Bronchial epithelial cell (primary cell): Measurements from ENCODE around the gene GPR152. TPM values are rescaled to one million over a fixed set of nuclear protein-coding genes. Genes with fewer than 3 reads are reported as not detected.

Experiments used
- DNase-seq: peaks from one replicate; pipeline ENCODE4 v3.0.0-alpha.2; 2010; ENCODE audit warnings: low read depth
- FAIRE-seq: peaks from 2 replicates; lab custom pipeline; 2011; peaks lifted over from hg19 to GRCh38; lab: Jason Lieb, UNC
- H3K27me3 ChIP-seq: 2 replicates; pipeline ENCODE4 v1.5.1; 2011; ENCODE audit warnings: low read length; ENCODE audit not compliant: control insufficient read depth, insufficient read depth
- H3K36me3 ChIP-seq: 2 replicates; pipeline ENCODE4 v1.5.1; 2011; ENCODE audit warnings: low read length; ENCODE audit not compliant: control insufficient read depth, insufficient read depth
- H3K4me3 ChIP-seq: 2 replicates; pipeline ENCODE4 v1.5.1; 2011; ENCODE audit warnings: mild to moderate bottlenecking, low read depth, low read length, control low read depth
- CTCF ChIP-seq: IDR thresholded peaks from 2 replicates; pipeline ENCODE4 v1.5.1; 2011; ENCODE audit warnings: mild to moderate bottlenecking, moderate library complexity, low read length, control low read depth, inconsistent platforms; ENCODE audit not compliant: insufficient read depth, severe bottlenecking
- total RNA-seq: library from RNA; depleted of rRNA; stranded (reverse); fragments of >200 nt; gene quantifications from 2 replicates; pipeline ENCODE4 v1.2.1, GENCODE V29; 2014

Gene GPR152
- total RNA-seq, 1 donor from 2014 or later, result not detected

GRCh38 chr11:67463186-67463585, 10.7 kb upstream of the GPR152 start:
- no peak overlapping the region for H3K4me3 ChIP-seq
- H3K27me3 ChIP-seq, result no peaks in the 10 kb centered on the region
- peaks cover 7% of the 10 kb centered on the region for H3K36me3 ChIP-seq
- FAIRE-seq (no peak), DNase-seq (no peak)
- TF ChIP-seq CTCF, result no peak

GRCh38 chr11:67458266-67458665, 5.7 kb upstream of the GPR152 start:
- no peak for FAIRE-seq
- no peak for DNase-seq
- TF ChIP-seq CTCF, result no peak
- Histone ChIP-seq H3K27me3 (no peaks in the 10 kb centered on the region), H3K36me3 (no peaks in the 10 kb centered on the region), H3K4me3 (no peak overlapping the region)

- TF ChIP-seq CTCF, result no peak
- Histone ChIP-seq H3K36me3 (no peaks in the 10 kb centered on the region), H3K4me3 (no peak overlapping the region), H3K27me3 (no peaks in the 10 kb centered on the region)
- no peak for DNase-seq
- no peak for FAIRE-seq
Measured at GRCh38 chr11:67457453-67457852, 4.9 kb upstream of the GPR152 start.

- Histone ChIP-seq H3K36me3 (no peaks in the 10 kb centered on the region), H3K4me3 (no peak overlapping the region), H3K27me3 (no peaks in the 10 kb centered on the region)
- no peak for FAIRE-seq
- TF ChIP-seq CTCF, result no peak
- no peak for DNase-seq
Measured at GRCh38 chr11:67456068-67456705, 3.7 kb upstream of the GPR152 start.

GRCh38 chr11:67455054-67455453, 2.5 kb upstream of the GPR152 start, which contains the start of gene CABP4:
Gene CABP4, plus strand, starts transcription at chr11:67455354. Its CDS starts 70 bp downstream, at chr11:67455424.
- Histone ChIP-seq H3K36me3 (no peaks in the 10 kb centered on the region), H3K4me3 (no peak within 1 kb of the TSS), H3K27me3 (no peaks in the 10 kb centered on the region)
- no peak for FAIRE-seq
- TF ChIP-seq CTCF, result no peak
- DNase-seq, result no peak
